Gastrocnemius medialis (tissue), 4 donors: Measurements from ENCODE around the gene DOK1. TPM values are rescaled to one million over a fixed set of nuclear protein-coding genes. Genes with fewer than 3 reads are reported as not detected.
A peak's percentile ranks its signal among the peaks of the same experiment; 100 is the strongest.

Experiments used
- ATAC-seq, 2 donors: fragments of 150-250 bp; one replicate each; pipeline ENCODE4 v1.9.1; 2016
- DNase-seq, 2 donors: peaks; one replicate each; pipeline ENCODE4 v3.0.0-alpha.2; 2019
- H3K27ac ChIP-seq, 4 donors: fragments of 200-600 bp; sonication (generic); 1 replicate in 1 of 4; 2 replicates in 3 of 4; pipeline ENCODE4 v1.5.1; 2016 to 2018; ENCODE audit warnings: mild to moderate bottlenecking in 2 of 4, moderate library complexity in 1 of 4
- H3K27me3 ChIP-seq, 3 donors: fragments of 200-600 bp; sonication (generic) in 2 of 3; 1 replicate in 1 of 3; 2 replicates in 2 of 3; pipeline versions ENCODE4 v1.5.1 to v1.6.0; 2016 to 2019; ENCODE audit warnings: mild to moderate bottlenecking in 1 of 3, moderate library complexity in 1 of 3
- H3K36me3 ChIP-seq, 2 donors: fragments of 200-600 bp; sonication (generic) in 1 of 2; one replicate each; pipeline ENCODE4 v1.5.1; 2017 to 2018
- H3K4me1 ChIP-seq, 2 donors: fragments of 200-600 bp; sonication (generic) in 1 of 2; one replicate each; pipeline ENCODE4 v1.5.1; 2016 to 2017; ENCODE audit warnings: mild to moderate bottlenecking in 2 of 2
- H3K4me3 ChIP-seq, 4 donors: fragments of 200-600 bp; sonication (generic) in 3 of 4; 1 replicate in 1 of 4; 2 replicates in 3 of 4; pipeline ENCODE4 v1.5.1; 2016 to 2019; ENCODE audit warnings: mild to moderate bottlenecking in 2 of 4
- H3K9me3 ChIP-seq, 3 donors: fragments of 200-600 bp; sonication (generic) in 2 of 3; 1 replicate in 1 of 3; 2 replicates in 2 of 3; pipeline ENCODE4 v1.5.1; 2016 to 2019
- CTCF ChIP-seq, 5 experiments: fragments of 450-650 bp in 3 of 5; fragments of 200-600 bp in 2 of 5; sonication (generic) in 2 of 5; IDR thresholded peaks in 4 of 5; conservative IDR thresholded peaks in 1 of 5; 1 replicate in 4 of 5; 2 replicates in 1 of 5; pipeline ENCODE4 v1.5.1; 2016 to 2019; ENCODE audit warnings: antibody characterized with exemption in 5 of 5, mild to moderate bottlenecking in 3 of 5, moderate library complexity in 3 of 5
- POLR2A ChIP-seq, 2 donors: fragments of 450-650 bp; IDR thresholded peaks; one replicate each; pipeline ENCODE4 v1.6.1; 2017; ENCODE audit warnings: antibody characterized with exemption in 2 of 2, mild to moderate bottlenecking in 2 of 2, moderate library complexity in 2 of 2
- in situ Hi-C, 4 donors: fragments of 200-750 bp; cut with MboI; loops; one replicate each; pipeline versions ENCODE4 v1.15.0 to v1.8.0; 2017; ENCODE audit warnings: low sequenced_read_pairs in 4 of 4
- intact Hi-C: fragments of 100-400 bp; cut with DNase I; formaldehyde crosslinking; loops from one replicate; pipeline ENCODE4 v1.15.1; 2023; ENCODE audit warnings: low total_unique reads
- total RNA-seq, 4 donors: library from RNA; depleted of rRNA; stranded (reverse); fragments of >200 nt; gene quantifications; one replicate each; pipeline versions ENCODE4 v1.1.0 to v1.2.3, GENCODE V29; 2016

Gene DOK1
- total RNA-seq, 4 donors from 2014 or later, result 0.51 to 4.1 (median 2.7) TPM

- Histone ChIP-seq H3K36me3 (no peaks in the 10 kb centered on the region), H3K4me1 (no peaks in the 10 kb centered on the region), H3K27ac (peak overlapping the region in 2 of 4 donors; percentile 29 to 31), H3K9me3 (no peaks in the 10 kb centered on the region), H3K27me3 (peaks cover 0 to 3% (median 0%) of the 10 kb centered on the region in 3 donors), H3K4me3 (no peak overlapping the region)
- ATAC-seq (peak; percentile 70 to 74), DNase-seq (peak; percentile 40 to 52)
- intact Hi-C loops, result no loop called here
- no peak for TF ChIP-seq POLR2A (IDR thresholded peaks at IDR 0.05)
- TF ChIP-seq CTCF (IDR thresholded peaks at IDR 0.05 in 4 of 5, conservative IDR thresholded peaks at IDR 0.05 in 1 of 5), result no peak
- in situ Hi-C loops, result no loop called here
Observed at GRCh38 chr2:74576863-74577229, 22.3 kb downstream of the DOK1 start.

- in situ Hi-C loops (no loop called here), intact Hi-C loops (no loop called here)
- TF ChIP-seq POLR2A (IDR thresholded peaks at IDR 0.05), result no peak
- no peak for TF ChIP-seq CTCF (IDR thresholded peaks at IDR 0.05 in 4 of 5, conservative IDR thresholded peaks at IDR 0.05 in 1 of 5)
- H3K27me3 ChIP-seq, result no peaks in the 10 kb centered on the region
- DNase-seq (no peak), ATAC-seq (peak in 1 of 2 donors; percentile 52)
- H3K4me3 ChIP-seq, result no peak overlapping the region
- H3K9me3 ChIP-seq, result no peaks in the 10 kb centered on the region
- H3K36me3 ChIP-seq, result no peaks in the 10 kb centered on the region
- H3K4me1 ChIP-seq, result no peaks in the 10 kb centered on the region
- H3K27ac ChIP-seq, result no peak overlapping the region
Observed at GRCh38 chr2:74577448-74577847, 22.9 kb downstream of the DOK1 start.

DNA sequence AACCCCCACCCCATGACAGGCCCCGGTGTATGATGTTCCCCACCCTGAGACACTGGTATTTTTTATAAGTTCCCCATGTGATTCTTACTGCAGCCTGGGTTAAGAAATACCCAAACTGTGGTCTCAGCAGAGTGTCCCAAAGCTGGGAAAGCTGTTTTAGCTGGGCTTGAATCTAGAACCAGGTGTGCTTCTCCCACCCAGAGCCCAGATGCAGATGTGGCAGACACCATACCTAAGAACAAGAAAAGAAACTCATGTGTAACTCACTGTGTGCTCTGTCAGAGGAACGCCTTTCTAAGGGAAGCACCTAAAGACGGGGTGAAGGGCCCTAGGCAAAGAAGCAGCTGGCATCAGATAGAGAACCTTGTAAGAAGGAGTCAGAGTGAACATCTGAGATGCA, 23.9 kb downstream of the DOK1 start:
- DNase-seq, result no peak
- no peak for TF ChIP-seq CTCF (IDR thresholded peaks at IDR 0.05 in 4 of 5, conservative IDR thresholded peaks at IDR 0.05 in 1 of 5)
- TF ChIP-seq POLR2A (IDR thresholded peaks at IDR 0.05), result no peak
- in situ Hi-C loops (no loop called here), intact Hi-C loops (no loop called here)
- Histone ChIP-seq H3K27ac (no peak overlapping the region), H3K27me3 (no peaks in the 10 kb centered on the region), H3K36me3 (no peaks in the 10 kb centered on the region), H3K9me3 (no peaks in the 10 kb centered on the region), H3K4me3 (no peak overlapping the region), H3K4me1 (no peaks in the 10 kb centered on the region)
- ATAC-seq, result no peak

- no peak for ATAC-seq
- DNase-seq, result no peak
- H3K27ac ChIP-seq, result no peak overlapping the region
- intact Hi-C loops, result no loop called here
- in situ Hi-C loops, result loop anchor here in 3 of 4 donors (5.0 to 10.0 kb wide), 2 partner anchors 94 to 97 kb away; partner anchors contain the start of genes CCDC142 (in 2 of the 3) and TTC31 (in 2 of the 3)
- no peak for TF ChIP-seq CTCF (IDR thresholded peaks at IDR 0.05 in 4 of 5, conservative IDR thresholded peaks at IDR 0.05 in 1 of 5)
- no peak for TF ChIP-seq POLR2A (IDR thresholded peaks at IDR 0.05)
- no peaks in the 10 kb centered on the region for H3K36me3 ChIP-seq
- H3K9me3 ChIP-seq, result no peaks in the 10 kb centered on the region
- no peak overlapping the region for H3K4me3 ChIP-seq
- no peaks in the 10 kb centered on the region for H3K27me3 ChIP-seq
- no peaks in the 10 kb centered on the region for H3K4me1 ChIP-seq
Observed at GRCh38 chr2:74581463-74581862, 26.9 kb downstream of the DOK1 start.

DNA sequence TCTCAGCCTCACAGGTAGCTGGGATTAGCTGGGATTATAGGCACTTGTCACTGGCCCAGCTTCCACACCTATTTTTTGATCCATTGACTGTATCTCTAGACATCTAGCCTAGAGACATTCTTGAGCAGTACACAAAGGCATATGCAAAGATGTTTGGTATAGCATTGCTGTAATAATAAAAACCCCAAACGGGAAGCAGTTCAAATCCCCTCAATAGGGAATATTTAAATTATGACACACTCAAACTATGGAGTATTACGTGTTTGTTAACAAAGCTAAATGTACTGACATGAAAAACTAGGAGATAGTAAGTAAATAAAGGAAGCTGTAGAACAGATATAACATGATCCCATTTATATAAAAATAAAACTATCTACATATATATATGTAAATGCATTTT, 27.7 kb downstream of the DOK1 start:
- Histone ChIP-seq H3K27me3 (no peaks in the 10 kb centered on the region), H3K9me3 (no peaks in the 10 kb centered on the region), H3K27ac (no peak overlapping the region), H3K4me1 (no peaks in the 10 kb centered on the region), H3K36me3 (no peaks in the 10 kb centered on the region), H3K4me3 (no peak overlapping the region)
- intact Hi-C loops, result no loop called here
- DNase-seq (no peak), ATAC-seq (no peak)
- in situ Hi-C loops, result loop anchor here in 3 of 4 donors (5.0 to 10.0 kb wide), 2 partner anchors 95 to 97 kb away; partner anchors contain the start of genes CCDC142 (in 2 of the 3) and TTC31 (in 2 of the 3)
- TF ChIP-seq POLR2A (IDR thresholded peaks at IDR 0.05), result no peak
- no peak for TF ChIP-seq CTCF (IDR thresholded peaks at IDR 0.05 in 4 of 5, conservative IDR thresholded peaks at IDR 0.05 in 1 of 5)
